ENCODE data around the gene SPSB3.

The SPSB3 gene

DNA sequence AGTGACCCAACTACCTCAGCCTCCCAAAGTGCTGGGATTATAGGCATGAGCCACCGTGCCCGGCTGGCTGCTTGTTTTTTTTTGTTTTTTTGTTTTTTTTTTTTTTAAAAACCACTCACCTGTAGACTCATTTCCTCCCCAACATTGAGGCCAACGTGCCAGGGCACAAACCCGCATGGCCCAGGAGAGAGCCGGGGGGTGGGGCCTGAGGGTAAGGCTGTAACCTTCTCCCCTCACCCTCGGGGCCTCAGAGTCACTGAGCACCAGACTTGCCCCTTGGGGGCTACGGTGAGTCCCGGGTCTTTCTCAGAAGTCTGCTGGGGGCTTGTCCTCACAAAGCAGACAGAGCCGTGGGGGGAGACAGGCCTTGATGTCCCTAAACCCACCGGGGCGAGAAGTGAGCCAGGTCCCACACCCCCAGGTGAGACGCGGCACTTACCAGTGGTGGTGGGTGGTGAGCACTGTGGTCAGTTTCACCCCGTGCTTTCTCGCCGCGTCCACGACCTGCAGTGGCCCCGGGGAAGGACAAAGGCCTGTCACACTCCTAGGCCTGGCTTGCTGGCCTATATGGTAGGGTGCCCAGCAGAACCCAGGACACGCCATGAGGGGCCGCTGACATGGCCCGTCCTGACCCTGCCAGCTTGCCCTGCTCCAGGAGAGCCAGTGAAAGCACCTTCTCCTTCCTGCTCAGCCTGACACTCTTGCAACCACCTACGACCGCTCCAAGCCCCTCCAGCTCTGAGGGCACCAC, 39.7 kb upstream of the SPSB3 start:
- Histone ChIP-seq H3K27me3 (ENCODE audit: insufficient read depth, low read length, poor library complexity) (no peaks in the 10 kb centered on the region), H3K23ac (ENCODE audit: low read length) (no peak overlapping the region), H4K8ac (ENCODE audit: low read depth, low read length) (no peak overlapping the region), H3K4me3 (ENCODE audit: low read length) (no peak overlapping the region), H2BK15ac (replicated peaks; ENCODE audit: low read depth) (no peak overlapping the region), H3K27ac (ENCODE audit: low read depth, low read length) (no peak overlapping the region), H3K79me2 (ENCODE audit: control insufficient read depth, insufficient read depth, low read length) (no peaks in the 10 kb centered on the region), H3K56ac (ENCODE audit: low read length) (no peak overlapping the region), H2AK5ac (ENCODE audit: low read length) (no peak overlapping the region), H4K5ac (ENCODE audit: low read length) (no peak overlapping the region), H3K18ac (ENCODE audit: low read length) (no peak overlapping the region), H3K4me1 (ENCODE audit: control insufficient read depth, low read depth, low read length) (no peaks in the 10 kb centered on the region), H3K36me3 (ENCODE audit: control insufficient read depth, insufficient read depth, low read length) (no peaks in the 10 kb centered on the region), H2BK5ac (ENCODE audit: low read length) (no peak overlapping the region), H3K4me2 (ENCODE audit: low read length) (no peak overlapping the region), H3K79me1 (ENCODE audit: low read length) (no peaks in the 10 kb centered on the region), H2BK120ac (ENCODE audit: low read depth, low read length) (no peak overlapping the region), H3K4ac (ENCODE audit: low read depth, low read length) (no peak overlapping the region), H3K9ac (ENCODE audit: low read length) (no peak overlapping the region)
- no peak for DNase-seq
- WGBS (ENCODE audit: extremely low coverage, insufficient coverage, low lambda C conversion rate) = no CpG with 5 or more reads among the region's 24 CpGs

DNA sequence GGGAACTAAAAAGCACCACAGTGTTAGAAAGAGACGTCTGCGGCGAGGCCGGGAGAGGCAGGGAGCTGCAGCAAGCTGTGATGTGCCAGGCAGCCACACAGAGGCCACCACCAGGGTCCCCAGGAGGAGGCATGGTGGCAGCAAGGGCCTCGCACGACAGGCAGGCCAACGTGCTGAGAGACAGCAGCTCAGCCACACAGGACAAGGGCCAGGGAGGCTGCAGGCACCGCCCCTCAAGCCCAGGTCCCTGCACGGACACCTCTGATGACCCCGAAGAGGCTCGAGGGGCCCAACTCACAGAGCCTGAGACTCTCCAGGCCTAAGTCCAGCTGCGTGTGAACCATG, 38.5 kb upstream of the SPSB3 start:
- no peak overlapping the region for H3K9ac ChIP-seq (ENCODE audit: low read length)
- H3K18ac ChIP-seq (ENCODE audit: low read length) = no peak overlapping the region
- H3K27ac ChIP-seq (ENCODE audit: low read depth, low read length) = no peak overlapping the region
- no peaks in the 10 kb centered on the region for H3K4me1 ChIP-seq (ENCODE audit: control insufficient read depth, low read depth, low read length)
- H3K36me3 ChIP-seq (ENCODE audit: control insufficient read depth, insufficient read depth, low read length) = no peaks in the 10 kb centered on the region
- no peak overlapping the region for H3K56ac ChIP-seq (ENCODE audit: low read length)
- no peak overlapping the region for H3K4me2 ChIP-seq (ENCODE audit: low read length)
- H2BK5ac ChIP-seq (ENCODE audit: low read length) = no peak overlapping the region
- H3K23ac ChIP-seq (ENCODE audit: low read length) = no peak overlapping the region
- DNase-seq = no peak
- no CpG with 5 or more reads among the region's 12 CpGs for WGBS (ENCODE audit: extremely low coverage, insufficient coverage, low lambda C conversion rate)
- H4K5ac ChIP-seq (ENCODE audit: low read length) = no peak overlapping the region
- no peak overlapping the region for H3K4me3 ChIP-seq (ENCODE audit: low read length)
- H3K79me1 ChIP-seq (ENCODE audit: low read length) = no peaks in the 10 kb centered on the region
- H2BK15ac ChIP-seq (replicated peaks; ENCODE audit: low read depth) = no peak overlapping the region
- H2BK120ac ChIP-seq (ENCODE audit: low read depth, low read length) = no peak overlapping the region
- no peak overlapping the region for H4K8ac ChIP-seq (ENCODE audit: low read depth, low read length)
- H2AK5ac ChIP-seq (ENCODE audit: low read length) = no peak overlapping the region
- H3K27me3 ChIP-seq (ENCODE audit: insufficient read depth, low read length, poor library complexity) = no peaks in the 10 kb centered on the region
- no peaks in the 10 kb centered on the region for H3K79me2 ChIP-seq (ENCODE audit: control insufficient read depth, insufficient read depth, low read length)
- H3K4ac ChIP-seq (ENCODE audit: low read depth, low read length) = no peak overlapping the region

DNA sequence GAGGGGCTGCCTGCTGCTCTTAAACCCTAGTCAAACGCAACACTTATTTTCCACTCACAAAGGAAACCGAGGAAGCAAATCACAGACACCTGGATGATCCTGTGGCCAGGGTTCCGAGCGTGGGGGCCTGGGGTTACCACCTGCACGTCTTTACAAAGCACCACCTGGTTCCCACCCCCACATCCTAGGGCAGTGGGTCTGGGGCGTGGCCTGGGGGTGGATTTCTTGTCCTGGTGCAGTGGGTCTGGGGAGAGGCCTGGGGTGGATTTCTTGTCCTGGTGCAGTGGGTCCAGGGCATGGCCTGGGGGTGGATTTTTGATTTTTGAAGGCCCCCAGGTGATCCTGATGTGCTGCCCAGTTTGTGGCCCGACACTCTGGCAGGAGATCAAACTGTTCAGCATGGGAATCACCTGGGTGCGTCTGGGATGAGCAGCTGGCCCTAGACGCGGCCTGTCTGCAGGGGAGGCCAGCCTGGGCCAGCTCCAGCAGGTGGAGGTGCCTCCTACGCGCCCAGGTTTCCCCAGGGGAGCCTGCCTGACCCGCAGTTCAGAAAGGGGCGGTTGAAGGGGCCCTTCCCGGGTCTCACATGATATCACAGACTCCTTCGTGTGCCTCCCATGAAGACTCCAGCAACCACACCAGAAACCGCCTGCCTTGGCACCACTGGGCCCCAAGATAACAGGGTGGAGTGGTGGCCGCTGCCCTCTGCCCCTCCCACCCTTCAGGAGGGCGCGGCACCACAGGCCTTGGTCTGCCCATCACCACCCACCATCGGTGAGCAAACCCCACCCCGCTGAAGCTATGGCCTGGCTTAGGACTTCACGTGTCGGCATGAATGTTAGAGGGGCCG, 38.0 kb upstream of the SPSB3 start:
- H4K5ac ChIP-seq (ENCODE audit: low read length) = no peak overlapping the region
- H3K56ac ChIP-seq (ENCODE audit: low read length) = no peak overlapping the region
- no peak overlapping the region for H3K4me3 ChIP-seq (ENCODE audit: low read length)
- H3K27me3 ChIP-seq (ENCODE audit: insufficient read depth, low read length, poor library complexity) = no peaks in the 10 kb centered on the region
- no peak overlapping the region for H2BK15ac ChIP-seq (replicated peaks; ENCODE audit: low read depth)
- H3K23ac ChIP-seq (ENCODE audit: low read length) = no peak overlapping the region
- no peaks in the 10 kb centered on the region for H3K79me1 ChIP-seq (ENCODE audit: low read length)
- H3K79me2 ChIP-seq (ENCODE audit: control insufficient read depth, insufficient read depth, low read length) = no peaks in the 10 kb centered on the region
- H2BK120ac ChIP-seq (ENCODE audit: low read depth, low read length) = no peak overlapping the region
- H3K4me2 ChIP-seq (ENCODE audit: low read length) = no peak overlapping the region
- H2AK5ac ChIP-seq (ENCODE audit: low read length) = no peak overlapping the region
- WGBS (ENCODE audit: extremely low coverage, insufficient coverage, low lambda C conversion rate) = no CpG with 5 or more reads among the region's 25 CpGs
- H2BK5ac ChIP-seq (ENCODE audit: low read length) = no peak overlapping the region
- no peak overlapping the region for H3K18ac ChIP-seq (ENCODE audit: low read length)
- H3K9ac ChIP-seq (ENCODE audit: low read length) = no peak overlapping the region
- DNase-seq = no peak
- no peak overlapping the region for H4K8ac ChIP-seq (ENCODE audit: low read depth, low read length)
- H3K4me1 ChIP-seq (ENCODE audit: control insufficient read depth, low read depth, low read length) = no peaks in the 10 kb centered on the region
- no peak overlapping the region for H3K4ac ChIP-seq (ENCODE audit: low read depth, low read length)
- no peak overlapping the region for H3K27ac ChIP-seq (ENCODE audit: low read depth, low read length)
- H3K36me3 ChIP-seq (ENCODE audit: control insufficient read depth, insufficient read depth, low read length) = no peaks in the 10 kb centered on the region

DNA sequence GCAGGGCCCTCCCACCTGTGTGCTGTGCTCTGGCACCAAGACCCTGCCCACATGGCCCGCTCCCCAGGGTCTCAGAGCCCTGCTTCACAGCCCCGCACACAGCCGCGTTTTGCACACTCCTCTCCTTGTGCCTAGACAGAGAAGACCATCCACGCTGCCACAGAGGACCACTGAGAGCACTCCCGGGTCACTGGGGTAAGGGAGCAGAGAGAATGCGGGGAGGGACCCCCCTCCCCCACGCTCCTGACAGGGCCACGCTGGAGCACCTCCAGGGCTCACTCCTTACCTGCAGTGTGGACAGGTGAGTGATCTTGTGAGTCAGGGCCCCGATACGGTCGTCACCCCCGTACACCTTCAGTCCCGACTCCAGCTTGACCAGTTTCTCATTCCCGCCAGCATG, 37.2 kb upstream of the SPSB3 start:
- DNase-seq = no peak
- no peak overlapping the region for H3K4ac ChIP-seq (ENCODE audit: low read depth, low read length)
- H2BK5ac ChIP-seq (ENCODE audit: low read length) = no peak overlapping the region
- no peaks in the 10 kb centered on the region for H3K27me3 ChIP-seq (ENCODE audit: insufficient read depth, low read length, poor library complexity)
- H3K27ac ChIP-seq (ENCODE audit: low read depth, low read length) = no peak overlapping the region
- H3K4me1 ChIP-seq (ENCODE audit: control insufficient read depth, low read depth, low read length) = no peaks in the 10 kb centered on the region
- no peak overlapping the region for H2BK120ac ChIP-seq (ENCODE audit: low read depth, low read length)
- H3K23ac ChIP-seq (ENCODE audit: low read length) = no peak overlapping the region
- no peak overlapping the region for H3K9ac ChIP-seq (ENCODE audit: low read length)
- H3K18ac ChIP-seq (ENCODE audit: low read length) = no peak overlapping the region
- no peak overlapping the region for H3K56ac ChIP-seq (ENCODE audit: low read length)
- no peaks in the 10 kb centered on the region for H3K79me2 ChIP-seq (ENCODE audit: control insufficient read depth, insufficient read depth, low read length)
- no peak overlapping the region for H2AK5ac ChIP-seq (ENCODE audit: low read length)
- H3K4me3 ChIP-seq (ENCODE audit: low read length) = no peak overlapping the region
- no peak overlapping the region for H3K4me2 ChIP-seq (ENCODE audit: low read length)
- H4K8ac ChIP-seq (ENCODE audit: low read depth, low read length) = no peak overlapping the region
- no peaks in the 10 kb centered on the region for H3K36me3 ChIP-seq (ENCODE audit: control insufficient read depth, insufficient read depth, low read length)
- H2BK15ac ChIP-seq (replicated peaks; ENCODE audit: low read depth) = no peak overlapping the region
- no CpG with 5 or more reads among the region's 15 CpGs for WGBS (ENCODE audit: extremely low coverage, insufficient coverage, low lambda C conversion rate)
- H3K79me1 ChIP-seq (ENCODE audit: low read length) = no peaks in the 10 kb centered on the region
- H4K5ac ChIP-seq (ENCODE audit: low read length) = no peak overlapping the region

DNA sequence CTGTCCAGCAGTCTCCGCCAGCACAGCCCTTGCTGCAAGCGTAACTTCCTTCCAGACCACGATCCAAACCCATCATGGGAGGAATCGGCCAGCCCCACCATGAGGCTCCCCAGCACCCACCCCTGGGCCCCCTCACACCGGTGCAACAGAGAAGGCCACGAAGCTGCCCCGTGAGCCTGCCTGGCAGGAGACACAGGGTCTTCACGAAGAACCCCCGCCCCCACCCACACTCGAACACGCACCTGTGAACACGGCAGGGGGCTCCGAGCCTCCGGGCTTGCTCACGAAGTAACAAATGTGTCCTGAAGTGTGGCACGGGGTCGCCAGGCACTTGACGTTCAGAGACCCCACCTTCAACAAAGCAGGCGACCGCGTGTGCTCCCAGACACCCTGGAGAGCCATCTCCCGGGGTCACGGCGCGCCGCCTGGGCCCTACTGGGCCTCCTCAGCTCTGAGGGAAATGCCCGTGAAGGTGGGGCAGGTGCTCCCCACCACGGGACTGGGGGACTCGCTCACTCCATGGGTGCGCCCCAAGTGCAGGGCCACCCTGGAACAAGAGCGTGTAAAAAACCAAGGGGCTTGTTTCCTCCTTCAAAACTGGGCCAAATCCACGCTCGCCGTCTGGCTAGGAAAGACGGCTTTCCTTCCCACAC, 36.6 kb upstream of the SPSB3 start:
- H3K56ac ChIP-seq (ENCODE audit: low read length) = no peak overlapping the region
- H2BK120ac ChIP-seq (ENCODE audit: low read depth, low read length) = no peak overlapping the region
- no peak overlapping the region for H4K8ac ChIP-seq (ENCODE audit: low read depth, low read length)
- no peak overlapping the region for H3K9ac ChIP-seq (ENCODE audit: low read length)
- H4K5ac ChIP-seq (ENCODE audit: low read length) = no peak overlapping the region
- H3K23ac ChIP-seq (ENCODE audit: low read length) = no peak overlapping the region
- H3K27me3 ChIP-seq (ENCODE audit: insufficient read depth, low read length, poor library complexity) = no peaks in the 10 kb centered on the region
- H3K4me1 ChIP-seq (ENCODE audit: control insufficient read depth, low read depth, low read length) = no peaks in the 10 kb centered on the region
- H3K79me1 ChIP-seq (ENCODE audit: low read length) = no peaks in the 10 kb centered on the region
- no peak overlapping the region for H3K27ac ChIP-seq (ENCODE audit: low read depth, low read length)
- H3K18ac ChIP-seq (ENCODE audit: low read length) = no peak overlapping the region
- no peak overlapping the region for H3K4me2 ChIP-seq (ENCODE audit: low read length)
- H2BK5ac ChIP-seq (ENCODE audit: low read length) = no peak overlapping the region
- no peak overlapping the region for H2BK15ac ChIP-seq (replicated peaks; ENCODE audit: low read depth)
- H3K4ac ChIP-seq (ENCODE audit: low read depth, low read length) = no peak overlapping the region
- no peak for DNase-seq
- H3K4me3 ChIP-seq (ENCODE audit: low read length) = no peak overlapping the region
- H2AK5ac ChIP-seq (ENCODE audit: low read length) = no peak overlapping the region
- no CpG with 5 or more reads among the region's 35 CpGs for WGBS (ENCODE audit: extremely low coverage, insufficient coverage, low lambda C conversion rate)
- no peaks in the 10 kb centered on the region for H3K79me2 ChIP-seq (ENCODE audit: control insufficient read depth, insufficient read depth, low read length)
- H3K36me3 ChIP-seq (ENCODE audit: control insufficient read depth, insufficient read depth, low read length) = no peaks in the 10 kb centered on the region

All from mesendoderm (in vitro differentiated cells).